ENCODE measurements around the gene ZRANB1. TPM values are rescaled to one million over a fixed set of nuclear protein-coding genes. Genes with fewer than 3 reads are reported as not detected.

The ZRANB1 gene
- total RNA-seq, 1 donor from 2014 or later: 15.0 TPM

- TF ChIP-seq, protein P1, sequence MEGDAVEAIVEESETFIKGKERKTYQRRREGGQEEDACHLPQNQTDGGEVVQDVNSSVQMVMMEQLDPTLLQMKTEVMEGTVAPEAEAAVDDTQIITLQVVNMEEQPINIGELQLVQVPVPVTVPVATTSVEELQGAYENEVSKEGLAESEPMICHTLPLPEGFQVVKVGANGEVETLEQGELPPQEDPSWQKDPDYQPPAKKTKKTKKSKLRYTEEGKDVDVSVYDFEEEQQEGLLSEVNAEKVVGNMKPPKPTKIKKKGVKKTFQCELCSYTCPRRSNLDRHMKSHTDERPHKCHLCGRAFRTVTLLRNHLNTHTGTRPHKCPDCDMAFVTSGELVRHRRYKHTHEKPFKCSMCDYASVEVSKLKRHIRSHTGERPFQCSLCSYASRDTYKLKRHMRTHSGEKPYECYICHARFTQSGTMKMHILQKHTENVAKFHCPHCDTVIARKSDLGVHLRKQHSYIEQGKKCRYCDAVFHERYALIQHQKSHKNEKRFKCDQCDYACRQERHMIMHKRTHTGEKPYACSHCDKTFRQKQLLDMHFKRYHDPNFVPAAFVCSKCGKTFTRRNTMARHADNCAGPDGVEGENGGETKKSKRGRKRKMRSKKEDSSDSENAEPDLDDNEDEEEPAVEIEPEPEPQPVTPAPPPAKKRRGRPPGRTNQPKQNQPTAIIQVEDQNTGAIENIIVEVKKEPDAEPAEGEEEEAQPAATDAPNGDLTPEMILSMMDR (IDR thresholded peaks at IDR 0.05; ENCODE audit: insufficient read depth, low read length, poor library complexity, severe bottlenecking): no peak
- DNase-seq (ENCODE audit: low read depth): no peak
- H3K36me3 ChIP-seq (ENCODE audit: control insufficient read depth, insufficient read depth, low read length): peaks cover 2% of the 10 kb centered on the region
- no peaks in the 10 kb centered on the region for H3K27me3 ChIP-seq (ENCODE audit: control insufficient read depth, insufficient read depth, low read length)
- H3K4me3 ChIP-seq (ENCODE audit: low read depth, low read length): no peak overlapping the region
Measured at GRCh38 chr10:125000366-125001312, 58.7 kb downstream of the ZRANB1 start.

DNA sequence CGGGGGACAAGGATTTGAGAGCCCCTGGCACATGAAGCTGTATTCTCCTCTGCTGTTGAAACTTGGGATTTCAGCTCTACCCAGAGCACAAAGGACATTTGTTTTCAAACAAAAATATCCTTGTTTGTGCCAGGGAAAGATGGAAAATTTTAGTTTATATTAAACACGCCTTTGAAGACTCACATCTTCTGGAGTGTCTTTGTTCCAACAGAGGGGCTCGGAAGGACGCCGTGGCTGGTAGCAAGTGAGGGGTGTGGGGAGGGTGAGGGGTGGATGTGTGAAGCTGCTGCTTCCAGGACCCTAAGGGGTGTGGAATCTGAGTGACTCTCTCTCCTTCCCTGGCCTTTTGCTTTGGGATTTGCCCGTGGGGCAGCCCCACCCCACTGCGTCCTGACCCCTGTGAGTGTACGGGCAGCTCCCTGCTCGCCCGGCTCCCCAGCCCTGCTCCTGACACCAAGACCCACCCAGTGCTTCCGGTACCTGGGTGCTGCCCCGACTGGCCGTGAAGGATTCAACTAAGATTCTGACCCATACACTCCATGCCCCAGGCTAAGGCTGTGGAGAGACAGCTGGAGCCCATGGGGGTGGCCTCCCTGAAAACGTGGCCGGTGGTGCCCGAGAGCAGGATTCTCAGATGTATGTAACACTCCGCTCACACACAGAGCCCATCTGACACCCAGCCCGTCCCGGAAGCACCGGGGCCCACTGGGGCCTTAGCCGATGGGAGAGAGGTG, 59.6 kb downstream of the ZRANB1 start:
- Histone ChIP-seq H3K36me3 (ENCODE audit: control insufficient read depth, insufficient read depth, low read length) (peaks cover 2% of the 10 kb centered on the region), H3K27me3 (ENCODE audit: control insufficient read depth, insufficient read depth, low read length) (no peaks in the 10 kb centered on the region), H3K4me3 (ENCODE audit: low read depth, low read length) (no peak overlapping the region)
- no peak for DNase-seq (ENCODE audit: low read depth)
- TF ChIP-seq, protein P1 (IDR thresholded peaks at IDR 0.05; ENCODE audit: insufficient read depth, low read length, poor library complexity, severe bottlenecking): no peak

DNA sequence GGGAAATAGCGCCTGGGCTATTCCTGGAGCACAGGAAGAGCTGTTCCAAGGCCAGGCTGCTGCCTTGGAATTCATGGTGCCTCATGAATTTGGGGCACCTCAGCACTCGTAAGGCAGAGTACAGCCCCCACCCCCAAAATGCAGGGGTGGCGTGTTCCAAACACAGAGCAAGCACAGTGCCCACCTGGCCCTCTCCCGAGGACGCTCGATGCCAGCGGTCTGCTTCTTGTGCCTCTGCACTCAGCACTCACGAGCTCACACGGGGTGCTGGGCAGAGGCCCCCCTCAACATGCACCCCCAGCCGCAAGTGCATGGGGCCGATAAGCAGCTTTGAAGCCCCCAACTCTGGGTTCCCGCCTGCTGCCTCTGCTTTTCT, 60.1 kb downstream of the ZRANB1 start:
- H3K36me3 ChIP-seq (ENCODE audit: control insufficient read depth, insufficient read depth, low read length): peaks cover 2% of the 10 kb centered on the region
- TF ChIP-seq, protein P1 (IDR thresholded peaks at IDR 0.05; ENCODE audit: insufficient read depth, low read length, poor library complexity, severe bottlenecking): no peak
- no peaks in the 10 kb centered on the region for H3K27me3 ChIP-seq (ENCODE audit: control insufficient read depth, insufficient read depth, low read length)
- no peak for DNase-seq (ENCODE audit: low read depth)
- H3K4me3 ChIP-seq (ENCODE audit: low read depth, low read length): no peak overlapping the region

DNA sequence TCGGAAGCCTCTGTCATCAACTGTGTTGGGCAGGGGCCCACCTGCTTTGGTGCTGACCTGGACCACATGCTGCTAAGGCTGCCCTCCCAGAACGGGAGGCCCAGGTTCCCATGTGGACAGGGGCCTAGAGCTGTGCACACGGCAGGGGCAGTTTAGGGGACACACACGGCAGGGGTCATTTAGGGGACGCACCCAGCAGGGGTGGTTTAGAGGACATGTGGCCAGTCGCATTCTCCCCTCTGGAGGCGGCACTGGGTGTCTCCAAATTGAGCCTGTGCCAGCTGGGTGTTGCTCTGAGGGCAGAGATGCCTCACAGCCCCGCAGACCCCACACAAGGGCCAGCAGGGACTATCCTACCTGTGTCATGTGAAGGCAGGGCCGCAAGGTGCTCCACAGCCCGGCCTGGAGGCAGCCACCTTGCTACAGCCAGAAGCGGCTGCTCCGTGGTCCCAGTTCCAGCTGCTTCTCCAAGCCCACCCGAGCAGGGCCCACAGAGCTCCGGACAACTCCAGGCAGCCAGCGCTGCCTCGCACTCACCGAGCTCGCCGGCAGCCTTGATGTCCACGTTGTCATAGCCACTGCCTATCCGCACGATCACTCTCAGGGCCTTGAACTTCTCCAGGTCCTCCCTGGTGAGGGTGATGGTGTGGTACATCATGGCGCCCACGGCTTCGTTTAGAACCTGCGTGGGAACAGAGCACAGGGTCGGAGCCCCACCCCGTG, 60.7 kb downstream of the ZRANB1 start:
- no peak for DNase-seq (ENCODE audit: low read depth)
- H3K36me3 ChIP-seq (ENCODE audit: control insufficient read depth, insufficient read depth, low read length): peaks cover 2% of the 10 kb centered on the region

GRCh38 chr10:125003146-125003900, 61.4 kb downstream of the ZRANB1 start:
- TF ChIP-seq, protein P1 (IDR thresholded peaks at IDR 0.05; ENCODE audit: insufficient read depth, low read length, poor library complexity, severe bottlenecking): peak; percentile 4
- Histone ChIP-seq H3K4me3 (ENCODE audit: low read depth, low read length) (no peak overlapping the region), H3K27me3 (ENCODE audit: control insufficient read depth, insufficient read depth, low read length) (no peaks in the 10 kb centered on the region), H3K36me3 (ENCODE audit: control insufficient read depth, insufficient read depth, low read length) (peaks cover 2% of the 10 kb centered on the region)
- DNase-seq (ENCODE audit: low read depth): no peak

More for the DNA sequence above, 60.7 kb downstream of the ZRANB1 start:
- Histone ChIP-seq H3K4me3 (ENCODE audit: low read depth, low read length) (no peak overlapping the region), H3K27me3 (ENCODE audit: control insufficient read depth, insufficient read depth, low read length) (no peaks in the 10 kb centered on the region)
- TF ChIP-seq, protein P1 (IDR thresholded peaks at IDR 0.05; ENCODE audit: insufficient read depth, low read length, poor library complexity, severe bottlenecking): no peak
